ENCODE measurements around the gene NOP16.

DNA sequence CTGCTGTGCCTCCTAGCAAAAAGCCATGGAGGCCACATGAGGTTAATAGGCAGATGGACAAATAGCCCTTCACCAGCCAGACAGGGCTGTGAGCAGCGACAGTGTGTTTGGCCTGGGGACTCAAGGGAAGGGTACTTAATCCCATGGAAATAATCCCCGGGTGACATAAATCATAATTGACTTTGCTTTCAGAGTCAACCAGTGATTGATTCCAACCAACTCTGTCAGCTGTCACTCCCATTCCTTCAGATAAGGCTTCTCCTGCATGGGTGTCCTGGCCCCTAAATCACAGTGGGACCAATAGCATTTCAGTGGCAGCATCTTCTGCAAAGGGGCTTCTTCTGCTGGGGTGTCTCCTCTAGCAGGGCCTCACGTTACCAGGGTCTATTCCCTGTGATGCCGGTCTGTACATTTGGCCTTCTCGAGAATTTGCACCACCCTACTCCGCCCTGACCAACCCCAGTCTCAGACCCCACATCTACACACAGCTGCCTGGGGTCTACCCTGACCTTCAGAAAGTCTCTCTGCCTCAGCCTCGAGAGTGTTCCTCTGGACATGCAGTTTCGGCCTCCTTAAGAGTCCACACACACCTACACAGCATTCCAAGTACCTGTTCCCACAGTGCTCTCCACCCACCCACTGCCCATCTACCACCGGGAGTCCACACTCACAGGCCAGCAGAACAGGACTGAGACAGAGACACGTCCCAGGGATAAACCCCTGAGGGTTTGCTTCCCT is 24.3 kb upstream of the NOP16 start:
- no peak for TF ChIP-seq CTCF (IDR thresholded peaks at IDR 0.05; ENCODE audit: poor library complexity)
- no peak for TF ChIP-seq EZH2phosphoT487 (IDR thresholded peaks at IDR 0.05; ENCODE audit: low read depth, severe bottlenecking, unreplicated experiment)
